K562 (cell line): ENCODE data around the gene PCSK2. TPM values are rescaled to one million over a fixed set of nuclear protein-coding genes. Genes with fewer than 3 reads are reported as not detected.

Experiments used
- ATAC-seq: fragments of 200-7000 bp; cut with Tn5 transposase; 3 replicates; pipeline ENCODE4 v1.9.1; 2020; ENCODE audit warnings: moderate library complexity
- BruUV-seq: library from RNA; stranded (reverse); fragments of 400-500 nt; replicated peaks from 2 replicates; lab custom pipeline; 2021; lab: Mats Ljungman, UMichigan
- CTCF ChIA-PET: fragments of 300-600 bp; formaldehyde crosslinking; extraction: SDS; loops from one replicate; lab custom pipeline; 2021; ENCODE audit warnings: low intra/inter-chr PET ratio; lab: Yijun Ruan, JAX
- POLR2A ChIA-PET: fragments of 300-600, 350-650 bp; sonication (Branson Sonifier 250); formaldehyde crosslinking; extraction: SDS; loops from one replicate; lab custom pipeline; 2021; ENCODE audit warnings: antibody characterized with exemption, inconsistent platforms; lab: Yijun Ruan, JAX
- DNase-seq, 4 experiments: peaks; one replicate each; pipeline versions ENCODE4 v3.0.0 to v3.0.0-alpha.2; 2011 to 2018; ENCODE audit warnings: low spot score in 3 of 4, mixed read lengths in 3 of 4; ENCODE audit errors: extremely low read depth in 1 of 4
- FAIRE-seq: peaks from 2 replicates; lab custom pipeline; 2011; peaks lifted over from hg19 to GRCh38; lab: Jason Lieb, UNC
- H2AFZ ChIP-seq: 2 replicates; pipeline ENCODE4 v1.6.0; 2011; ENCODE audit warnings: low read depth, low read length, control low read depth, inconsistent platforms
- H3K27ac ChIP-seq: fragments of 200-600 bp; 3 replicates; pipeline ENCODE4 v1.8.0; 2011; ENCODE audit warnings: low read depth, mild to moderate bottlenecking, control low read depth, inconsistent platforms, low read length, moderate library complexity, mixed read lengths; ENCODE audit errors: extremely low read depth
- H3K27me3 ChIP-seq, 2 experiments: fragments of 300-600 bp in 1 of 2; 2 replicates in 1 of 2; 3 replicates in 1 of 2; pipeline versions ENCODE4 v1.6.0 to v1.8.0; 2011; ENCODE audit warnings: inconsistent platforms in 2 of 2, low read length in 2 of 2, mild to moderate bottlenecking in 1 of 2, mixed read lengths in 1 of 2, moderate library complexity in 1 of 2; ENCODE audit not compliant: control insufficient read depth in 2 of 2, insufficient read depth in 2 of 2
- H3K36me3 ChIP-seq: fragments of 300-600 bp; 3 replicates; pipeline ENCODE4 v1.8.0; 2011; ENCODE audit warnings: mild to moderate bottlenecking, low read length, inconsistent platforms; ENCODE audit not compliant: control insufficient read depth, insufficient read depth
- H3K4me1 ChIP-seq, 2 experiments: fragments of 200-600 bp in 1 of 2; replicated peaks in 1 of 2; 2 replicates in 1 of 2; 3 replicates in 1 of 2; pipeline versions ENCODE4 v1.5.1 to v1.8.0; 2011; ENCODE audit warnings: inconsistent platforms in 2 of 2, low read length in 2 of 2, mild to moderate bottlenecking in 1 of 2, mixed read lengths in 1 of 2, moderate library complexity in 1 of 2; ENCODE audit not compliant: control insufficient read depth in 2 of 2, insufficient read depth in 2 of 2
- H3K4me2 ChIP-seq: 2 replicates; pipeline ENCODE4 v1.6.1; 2011; ENCODE audit warnings: low read length, control low read depth, inconsistent platforms, mixed read lengths; ENCODE audit not compliant: insufficient read depth
- H3K4me3 ChIP-seq: fragments of 200-600 bp; sonication (generic), shearing (Covaris generic); 2 replicates; pipeline ENCODE4 v1.5.1; 2016; ENCODE audit warnings: control low read depth, inconsistent platforms
- H3K79me2 ChIP-seq: fragments of 200-600 bp; 3 replicates; pipeline ENCODE4 v1.8.0; 2011; ENCODE audit warnings: low read length, inconsistent platforms; ENCODE audit not compliant: control insufficient read depth, insufficient read depth
- H3K9ac ChIP-seq, 2 experiments: 2 replicates each; pipeline versions ENCODE4 v1.6.0 to v1.6.1; 2011; ENCODE audit warnings: low read depth in 2 of 2, low read length in 2 of 2, control low read depth in 1 of 2, inconsistent platforms in 1 of 2, mild to moderate bottlenecking in 1 of 2, mixed read lengths in 1 of 2; ENCODE audit not compliant: insufficient read depth in 1 of 2
- H3K9me1 ChIP-seq: one replicate; pipeline ENCODE4 v1.6.0; 2011; ENCODE audit warnings: inconsistent platforms, mild to moderate bottlenecking, low read length, moderate library complexity; ENCODE audit not compliant: control insufficient read depth, insufficient read depth
- H3K9me3 ChIP-seq: replicated peaks from 2 replicates; pipeline ENCODE4 v1.5.1; 2011; ENCODE audit warnings: low read depth, low read length, inconsistent platforms; ENCODE audit not compliant: control insufficient read depth, insufficient read depth
- H4K20me1 ChIP-seq: replicated peaks from 2 replicates; pipeline ENCODE4 v1.6.1; 2011; ENCODE audit warnings: low read length, inconsistent platforms, mixed read lengths; ENCODE audit not compliant: control insufficient read depth, insufficient read depth
- CTCF ChIP-seq, 3 experiments: IDR thresholded peaks in 2 of 3; conservative IDR thresholded peaks in 1 of 3; 2 replicates each; pipeline ENCODE4 v1.5.1; 2011 to 2012; ENCODE audit warnings: low read length in 3 of 3, mild to moderate bottlenecking in 3 of 3, control low read depth in 2 of 3, improper control_type of control experiment in 1 of 3, inconsistent platforms in 1 of 3, low read depth in 1 of 3, mixed read lengths in 1 of 3, moderate library complexity in 1 of 3; ENCODE audit not compliant: insufficient read depth in 2 of 3
- CTCFL ChIP-seq: IDR thresholded peaks from 2 replicates; pipeline ENCODE4 v1.6.1; 2011; ENCODE audit warnings: borderline replicate concordance, low read depth, mild to moderate bottlenecking, moderate library complexity, low read length; ENCODE audit not compliant: insufficient read depth, poor library complexity, severe bottlenecking
- FOXP1 ChIP-seq: sonication (generic); formaldehyde crosslinking; IDR thresholded peaks from 2 replicates; pipeline ENCODE4 v1.8.0; 2022; ENCODE audit warnings: mild to moderate bottlenecking, missing genetic modification reagents
- HOMEZ ChIP-seq: fragments of 250-450 bp; sonication (Bioruptor Pico); IDR thresholded peaks from 2 replicates; pipeline ENCODE4 v1.4.0; 2020; ENCODE audit warnings: mild to moderate bottlenecking, moderate library complexity
- HOXB6 ChIP-seq: fragments of 250-450 bp; sonication (Bioruptor Pico); IDR thresholded peaks from 2 replicates; pipeline ENCODE4 v1.5.1; 2022; ENCODE audit warnings: mild to moderate bottlenecking, borderline replicate concordance
- ILF3 ChIP-seq: fragments of 450-650 bp; IDR thresholded peaks from 2 replicates; pipeline ENCODE4 v1.6.1; 2018; ENCODE audit warnings: antibody characterized with exemption, mild to moderate bottlenecking, moderate library complexity, borderline replicate concordance
- MEIS2 ChIP-seq: fragments of 450-650 bp; IDR thresholded peaks from 2 replicates; pipeline ENCODE4 v1.6.1; 2014; ENCODE audit warnings: mild to moderate bottlenecking; ENCODE audit not compliant: partially characterized antibody
- PTRF ChIP-seq: fragments of 450-650 bp; IDR thresholded peaks from 2 replicates; pipeline ENCODE4 v1.6.1; 2016; ENCODE audit warnings: mild to moderate bottlenecking, missing genetic modification characterization, missing compliant biosample characterization
- SETDB1 ChIP-seq: IDR thresholded peaks from one replicate; pipeline ENCODE4 v1.6.1; 2012; ENCODE audit warnings: low read length, control low read depth, inconsistent platforms
- USF1 ChIP-seq: sonication (generic); formaldehyde crosslinking; IDR thresholded peaks from 2 replicates; pipeline ENCODE4 v1.9.0; 2022; ENCODE audit warnings: mild to moderate bottlenecking, missing genetic modification reagents
- ZBED1 ChIP-seq: IDR thresholded peaks from 2 replicates; pipeline ENCODE4 v1.6.1; 2014
- in situ Hi-C: fragments of 300-500 bp; cut with MboI; formaldehyde crosslinking; loops from 4 replicates; pipeline ENCODE4 v1.15.0; 2018; ENCODE audit warnings: inconsistent platforms, mixed read lengths
- intact Hi-C: fragments of 100-400 bp; cut with micrococcal nuclease; formaldehyde crosslinking; loops from 2 replicates; pipeline ENCODE4 v1.14.2; 2022
- polyA plus RNA-seq, 8 experiments: library from polyadenylated mRNA; depleted of rRNA in 4 of 8; stranded (reverse) in 5 of 8; unstranded in 3 of 8; fragments of >200 nt; fragmentation: Nextera tagmentation in 2 of 8; fragmentation: Illumina TruSeq in 1 of 8; extraction: Ambion mirVana in 2 of 8; extraction: Trizol in 1 of 8; gene quantifications; 2 replicates each; pipeline versions ENCODE4 v1.2.1 to v1.2.3, GENCODE V29; 2011 to 2014; ENCODE audit warnings: inconsistent platforms in 1 of 8, missing spikeins in 1 of 8
- total RNA-seq, 7 experiments: library from RNA; depleted of rRNA in 6 of 7; stranded (reverse); fragments of >200 nt in 6 of 7; fragmentation: Illumina TruSeq in 2 of 7; extraction: Trizol in 2 of 7; gene quantifications; 2 replicates each; pipeline versions ENCODE4 v1.2.1 to v1.2.3, GENCODE V29; 2011 to 2021; ENCODE audit warnings: low replicate concordance in 1 of 7

The PCSK2 gene
- total and polyA plus RNA-seq, 9 of the 15 experiments (the other 6 are each of a cell fraction or from before 2014, with no cell fraction given) = 0.04 to 0.07 (median 0.05) TPM; not detected in 6

- CTCF ChIA-PET = no interaction called here
Measured at GRCh38 chr20:17281478-17281877, 54.6 kb downstream of the PCSK2 start.

More at GRCh38 chr20:17281478-17281877, 54.6 kb downstream of the PCSK2 start:
- Histone ChIP-seq H3K4me3 (no peak overlapping the region), H4K20me1 (no peaks in the 10 kb centered on the region), H3K4me2 (no peak overlapping the region), H3K79me2 (no peaks in the 10 kb centered on the region), H3K36me3 (no peaks in the 10 kb centered on the region), H3K4me1 (no peaks in the 10 kb centered on the region), H3K27ac (no peak overlapping the region), H3K9me3 (no peaks in the 10 kb centered on the region), H3K27me3 (no peaks in the 10 kb centered on the region), H3K9me1 (no peaks in the 10 kb centered on the region), H3K9ac (no peak overlapping the region), H2AFZ (no peak overlapping the region)
- peak; percentile 60 for ATAC-seq
- no TSS peak for BruUV-seq
- in situ Hi-C loops (no loop called here), intact Hi-C loops (loop anchor here (5.0 kb wide), 1 partner anchor 479 kb away; no protein-coding TSS in a partner anchor)
- no peak for FAIRE-seq
- DNase-seq = peak; percentile 4 to 38 (median 9)
- TF ChIP-seq CTCFL (peak; percentile 19), ILF3 (no peak), HOMEZ (CRISPR knock-in tag) (no peak), CTCF (IDR thresholded peaks at IDR 0.05 in 2 of 3, conservative IDR thresholded peaks at IDR 0.05 in 1 of 3; ENCODE audit: insufficient read depth in 2 of 3, low read depth in 1 of 3, low read length in 3 of 3) (peak; percentile 31 to 46 (median 38); a peak in 5 of 6 replicates), HOXB6 (no peak), MEIS2 (no peak), FOXP1 (no peak), PTRF (tag) (no peak), ZBED1 (no peak), USF1 (CRISPR knock-in tag) (no peak), SETDB1 (no peak)
- POLR2A ChIA-PET = no interaction called here
